ENCODE data around the gene PPARG. TPM values are rescaled to one million over a fixed set of nuclear protein-coding genes. Genes with fewer than 3 reads are reported as not detected.

PPARG gene
- total and polyA plus RNA-seq, 10 of the 15 experiments (the other 5 are each of a cell fraction or from before 2014, with no cell fraction given) = 0.06 to 0.86 (median 0.12) TPM; not detected in 5

GRCh38 chr3:12301031-12301430 lies 12.2 kb downstream of the PPARG start:
- no TSS peak for BruUV-seq (replicated peaks)
- Histone ChIP-seq H4K20me1 (ENCODE audit: control insufficient read depth, insufficient read depth) (no peaks in the 10 kb centered on the region), H3K9me3 (replicated peaks; ENCODE audit: control insufficient read depth, insufficient read depth, low read length) (no peaks in the 10 kb centered on the region), H3K4me3 (no peak overlapping the region), H3K36me3 (ENCODE audit: control insufficient read depth in 2 of 2, insufficient read depth in 2 of 2, low read length in 1 of 2) (no peaks in the 10 kb centered on the region), H3K4me1 (ENCODE audit: control insufficient read depth, insufficient read depth, low read length) (no peaks in the 10 kb centered on the region), H3K27ac (ENCODE audit: control insufficient read depth, insufficient read depth) (no peak overlapping the region), H2AFZ (ENCODE audit: control insufficient read depth, low read depth, low read length) (no peak overlapping the region), H3K4me2 (ENCODE audit: control insufficient read depth, insufficient read depth) (no peak overlapping the region), H3K27me3 (replicated peaks in 1 of 2; ENCODE audit: control insufficient read depth in 2 of 2, insufficient read depth in 2 of 2, low read length in 1 of 2) (no peaks in the 10 kb centered on the region; a peak in 1 of 4 replicates), H3K79me2 (ENCODE audit: control insufficient read depth, insufficient read depth, low read length) (no peaks in the 10 kb centered on the region), H3K9ac (ENCODE audit: control insufficient read depth, insufficient read depth, low read length) (no peak overlapping the region)
- ChIA-PET POLR2A (interaction anchor here (0.6 kb wide), 1 partner anchor 82 kb away, joined by 7 read pairs; no protein-coding TSS in a partner anchor), RAD21 (ENCODE audit: unreplicated experiment) (no interaction called here), CTCF (no interaction called here), SMC1A (ENCODE audit: uncharacterized antibody, unreplicated experiment) (no interaction called here)
- in situ Hi-C loops (cut with MboI) (no loop called here), intact Hi-C loops (cut with micrococcal nuclease; ENCODE audit: unreplicated experiment) (no loop called here)
- TF ChIP-seq ZSCAN29 (IDR thresholded peaks at IDR 0.05) = no peak
- TF ChIP-seq, protein P1, sequence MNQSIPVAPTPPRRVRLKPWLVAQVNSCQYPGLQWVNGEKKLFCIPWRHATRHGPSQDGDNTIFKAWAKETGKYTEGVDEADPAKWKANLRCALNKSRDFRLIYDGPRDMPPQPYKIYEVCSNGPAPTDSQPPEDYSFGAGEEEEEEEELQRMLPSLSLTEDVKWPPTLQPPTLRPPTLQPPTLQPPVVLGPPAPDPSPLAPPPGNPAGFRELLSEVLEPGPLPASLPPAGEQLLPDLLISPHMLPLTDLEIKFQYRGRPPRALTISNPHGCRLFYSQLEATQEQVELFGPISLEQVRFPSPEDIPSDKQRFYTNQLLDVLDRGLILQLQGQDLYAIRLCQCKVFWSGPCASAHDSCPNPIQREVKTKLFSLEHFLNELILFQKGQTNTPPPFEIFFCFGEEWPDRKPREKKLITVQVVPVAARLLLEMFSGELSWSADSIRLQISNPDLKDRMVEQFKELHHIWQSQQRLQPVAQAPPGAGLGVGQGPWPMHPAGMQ (IDR thresholded peaks at IDR 0.05; ENCODE audit: borderline replicate concordance) = no peak
- no peak for TF ChIP-seq SPI1 (IDR thresholded peaks at IDR 0.05; ENCODE audit: borderline replicate concordance, insufficient read depth, low read depth, low read length)
- TF ChIP-seq POLR2A (IDR thresholded peaks at IDR 0.05; ENCODE audit: low read depth, low read length) = no peak
- no peak for TF ChIP-seq TBL1XR1 (IDR thresholded peaks at IDR 0.05; ENCODE audit: low read depth, low read length)
- TF ChIP-seq RELB (IDR thresholded peaks at IDR 0.05; ENCODE audit: low read depth) = no peak
- no peak for TF ChIP-seq KLF5 (IDR thresholded peaks at IDR 0.05; ENCODE audit: partially characterized antibody)
- TF ChIP-seq NBN (IDR thresholded peaks at IDR 0.05) = no peak
- TF ChIP-seq SREBF2 (IDR thresholded peaks at IDR 0.05; ENCODE audit: low read length) = no peak
- no peak for TF ChIP-seq CBX3 (IDR thresholded peaks at IDR 0.05; ENCODE audit: borderline replicate concordance, low read depth)
- TF ChIP-seq PAX8 (IDR thresholded peaks at IDR 0.05) = no peak
- TF ChIP-seq, protein P2, sequence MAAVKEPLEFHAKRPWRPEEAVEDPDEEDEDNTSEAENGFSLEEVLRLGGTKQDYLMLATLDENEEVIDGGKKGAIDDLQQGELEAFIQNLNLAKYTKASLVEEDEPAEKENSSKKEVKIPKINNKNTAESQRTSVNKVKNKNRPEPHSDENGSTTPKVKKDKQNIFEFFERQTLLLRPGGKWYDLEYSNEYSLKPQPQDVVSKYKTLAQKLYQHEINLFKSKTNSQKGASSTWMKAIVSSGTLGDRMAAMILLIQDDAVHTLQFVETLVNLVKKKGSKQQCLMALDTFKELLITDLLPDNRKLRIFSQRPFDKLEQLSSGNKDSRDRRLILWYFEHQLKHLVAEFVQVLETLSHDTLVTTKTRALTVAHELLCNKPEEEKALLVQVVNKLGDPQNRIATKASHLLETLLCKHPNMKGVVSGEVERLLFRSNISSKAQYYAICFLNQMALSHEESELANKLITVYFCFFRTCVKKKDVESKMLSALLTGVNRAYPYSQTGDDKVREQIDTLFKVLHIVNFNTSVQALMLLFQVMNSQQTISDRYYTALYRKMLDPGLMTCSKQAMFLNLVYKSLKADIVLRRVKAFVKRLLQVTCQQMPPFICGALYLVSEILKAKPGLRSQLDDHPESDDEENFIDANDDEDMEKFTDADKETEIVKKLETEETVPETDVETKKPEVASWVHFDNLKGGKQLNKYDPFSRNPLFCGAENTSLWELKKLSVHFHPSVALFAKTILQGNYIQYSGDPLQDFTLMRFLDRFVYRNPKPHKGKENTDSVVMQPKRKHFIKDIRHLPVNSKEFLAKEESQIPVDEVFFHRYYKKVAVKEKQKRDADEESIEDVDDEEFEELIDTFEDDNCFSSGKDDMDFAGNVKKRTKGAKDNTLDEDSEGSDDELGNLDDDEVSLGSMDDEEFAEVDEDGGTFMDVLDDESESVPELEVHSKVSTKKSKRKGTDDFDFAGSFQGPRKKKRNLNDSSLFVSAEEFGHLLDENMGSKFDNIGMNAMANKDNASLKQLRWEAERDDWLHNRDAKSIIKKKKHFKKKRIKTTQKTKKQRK (IDR thresholded peaks at IDR 0.05; ENCODE audit: low read depth, low read length) = no peak
- no peak for TF ChIP-seq KDM1A (IDR thresholded peaks at IDR 0.05; ENCODE audit: borderline replicate concordance)
- no peak for TF ChIP-seq E4F1 (IDR thresholded peaks at IDR 0.05; ENCODE audit: borderline replicate concordance, partially characterized antibody)
- TF ChIP-seq, protein P3, sequence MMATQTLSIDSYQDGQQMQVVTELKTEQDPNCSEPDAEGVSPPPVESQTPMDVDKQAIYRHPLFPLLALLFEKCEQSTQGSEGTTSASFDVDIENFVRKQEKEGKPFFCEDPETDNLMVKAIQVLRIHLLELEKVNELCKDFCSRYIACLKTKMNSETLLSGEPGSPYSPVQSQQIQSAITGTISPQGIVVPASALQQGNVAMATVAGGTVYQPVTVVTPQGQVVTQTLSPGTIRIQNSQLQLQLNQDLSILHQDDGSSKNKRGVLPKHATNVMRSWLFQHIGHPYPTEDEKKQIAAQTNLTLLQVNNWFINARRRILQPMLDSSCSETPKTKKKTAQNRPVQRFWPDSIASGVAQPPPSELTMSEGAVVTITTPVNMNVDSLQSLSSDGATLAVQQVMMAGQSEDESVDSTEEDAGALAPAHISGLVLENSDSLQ (IDR thresholded peaks at IDR 0.05) = no peak
- FAIRE-seq = no peak
- no peak for DNase-seq (ENCODE audit: low read depth, low spot score)
- WGBS (ENCODE audit: insufficient coverage, insufficient replicate concordance, low lambda C conversion rate, missing lambda C conversion rate) = 0% methylated on average over 2 of the region's 2 CpGs
- no peak for ATAC-seq
